GM18951 (cell line): ENCODE data around the gene ATXN3L.
"Not testable (repeated sequence)": the region's sequence is repeated elsewhere in the genome, so short reads cannot be mapped to it uniquely, and the experiment has no call there.

Experiments used
- POLR2A ChIP-seq: IDR thresholded peaks from 4 replicates; pipeline ENCODE4 v1.6.1; 2011; ENCODE audit warnings: mild to moderate bottlenecking; ENCODE audit not compliant: insufficient read length, insufficient read depth; ENCODE audit errors: extremely low read depth
- in situ Hi-C: fragments of 300-500 bp; cut with MboI; formaldehyde crosslinking; loops from one replicate; pipeline ENCODE4 v1.12.0; 2022; ENCODE audit warnings: low sequenced_read_pairs, mixed read lengths, inconsistent platforms; ENCODE audit not compliant: unreplicated experiment

Gene ATXN3L

DNA sequence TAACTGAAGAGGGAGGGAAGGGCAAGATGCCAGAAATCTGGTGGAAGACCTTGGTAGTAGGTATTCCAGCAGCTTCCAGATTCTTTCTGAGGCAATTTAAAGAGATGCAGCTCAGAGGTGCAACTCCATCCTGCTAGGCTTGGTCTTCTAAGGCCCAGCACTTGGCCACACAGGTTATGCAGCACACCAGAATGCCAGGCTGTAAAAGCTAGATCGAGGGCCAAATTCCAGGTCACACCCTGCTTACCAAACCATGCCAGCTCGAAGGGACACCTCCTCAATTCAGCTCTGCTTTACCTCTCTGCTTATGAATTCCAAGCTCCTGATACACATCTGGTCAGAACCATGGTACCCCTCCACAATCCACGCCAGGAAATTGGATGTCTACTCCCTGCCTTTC lies 19.8 kb upstream of the ATXN3L start:
- in situ Hi-C loops: no loop called here
- TF ChIP-seq POLR2A: no peak

DNA sequence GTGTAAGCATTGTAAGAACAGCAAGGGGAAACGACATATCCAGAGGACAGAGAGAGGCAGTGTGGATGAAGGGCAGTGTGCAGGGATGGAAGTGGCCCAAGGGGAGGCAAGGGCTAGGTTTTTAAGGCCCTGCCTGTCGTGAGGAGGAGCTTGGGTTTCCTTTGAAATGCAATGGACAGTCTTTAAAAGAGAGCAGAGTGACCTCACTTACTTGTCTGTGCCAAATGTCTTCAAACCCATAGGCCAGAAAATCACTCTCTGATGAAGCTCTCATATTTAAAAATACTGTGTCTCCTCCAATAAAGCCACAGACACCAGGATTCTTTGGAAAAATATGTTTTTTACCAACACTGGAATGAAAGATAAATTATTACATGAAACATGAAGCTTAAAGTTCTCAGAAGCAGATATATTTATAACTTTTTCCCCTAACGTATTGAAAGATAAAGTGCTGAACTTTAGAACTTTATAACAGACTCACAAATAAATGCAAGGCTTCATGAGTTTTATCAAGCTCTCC lies 19.2 kb upstream of the ATXN3L start:
- no peak for TF ChIP-seq POLR2A
- in situ Hi-C loops: no loop called here

DNA sequence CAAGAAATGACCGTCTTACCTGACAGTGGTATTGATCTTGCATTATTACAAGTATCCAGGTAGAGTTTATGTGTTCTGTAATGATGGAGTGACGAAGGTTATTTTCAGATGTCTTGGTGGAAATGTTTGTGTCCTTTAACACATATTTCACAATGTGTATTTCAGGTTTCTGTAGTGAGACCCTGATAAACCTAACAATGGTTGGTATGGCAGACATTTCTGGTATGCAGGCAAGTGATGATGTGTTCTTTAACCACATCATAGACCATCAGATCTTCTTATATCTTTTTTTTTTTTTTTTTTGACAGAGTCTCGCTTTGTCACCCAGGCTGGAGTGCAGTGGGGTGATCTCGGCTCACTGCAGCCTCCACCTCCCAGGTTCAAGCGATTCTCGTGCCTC lies 14.6 kb upstream of the ATXN3L start:
- TF ChIP-seq POLR2A: no peak
- in situ Hi-C loops: no loop called here

DNA sequence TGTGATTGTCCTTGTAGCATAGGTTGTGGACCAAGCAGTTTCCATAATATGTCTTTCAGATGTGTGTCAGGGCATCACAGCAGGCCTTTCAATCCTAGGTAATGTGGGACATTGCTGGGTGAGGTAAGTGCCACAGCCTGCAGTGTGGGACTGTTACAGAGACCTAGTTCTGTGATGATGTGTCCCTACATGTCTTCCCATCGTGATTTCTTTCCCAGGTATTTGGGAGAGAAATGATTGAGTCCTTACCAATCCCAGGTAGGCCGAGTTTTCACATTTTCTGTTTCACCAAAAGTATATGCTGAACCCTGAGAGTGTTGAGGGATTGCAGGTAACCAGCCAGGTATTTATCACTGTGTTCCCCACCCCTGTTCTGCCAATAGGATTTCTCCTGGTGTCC lies 10.6 kb upstream of the ATXN3L start:
- no peak for TF ChIP-seq POLR2A
- in situ Hi-C loops: no loop called here

DNA sequence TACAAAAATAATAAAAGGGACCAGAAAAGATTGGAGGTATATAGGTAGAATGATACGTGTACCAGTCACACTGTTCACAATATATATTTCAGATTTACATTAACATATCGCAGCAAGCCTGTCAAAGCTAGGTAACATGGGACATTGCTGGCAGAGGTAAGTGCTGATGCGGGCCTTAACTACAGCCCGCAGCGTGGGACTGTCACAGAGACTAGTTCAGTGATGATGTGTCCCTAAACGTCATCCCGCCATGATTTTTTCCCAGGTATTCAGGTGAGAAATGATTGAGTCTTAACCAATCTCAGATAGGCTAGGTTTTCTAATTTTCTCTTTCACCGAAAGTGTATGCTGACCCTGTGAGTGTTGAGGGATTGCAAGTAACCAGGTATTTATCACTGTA lies 7.8 kb upstream of the ATXN3L start:
- no peak for TF ChIP-seq POLR2A

DNA sequence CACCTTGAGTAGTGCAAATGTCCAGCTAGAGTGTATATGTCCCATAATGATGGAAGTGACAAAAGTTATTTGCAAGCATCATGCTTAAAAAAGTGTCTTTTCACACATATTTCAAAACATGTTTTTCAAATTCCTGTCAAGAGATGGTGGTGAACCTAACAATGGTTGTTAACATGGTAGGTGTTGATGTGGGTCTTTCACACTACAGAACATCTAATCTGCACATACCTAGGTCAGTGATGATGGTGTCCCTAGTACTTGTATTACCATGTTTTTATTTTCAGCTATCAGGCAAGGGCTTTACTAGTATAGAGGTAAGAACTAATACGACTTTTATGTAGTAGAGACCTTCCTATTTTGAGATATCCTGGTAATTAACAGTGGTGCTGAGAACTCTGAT lies 3.4 kb upstream of the ATXN3L start:
- in situ Hi-C loops: no loop called here
- no peak for TF ChIP-seq POLR2A

More for the DNA sequence above, 7.8 kb upstream of the ATXN3L start:
- in situ Hi-C loops: no loop called here

DNA sequence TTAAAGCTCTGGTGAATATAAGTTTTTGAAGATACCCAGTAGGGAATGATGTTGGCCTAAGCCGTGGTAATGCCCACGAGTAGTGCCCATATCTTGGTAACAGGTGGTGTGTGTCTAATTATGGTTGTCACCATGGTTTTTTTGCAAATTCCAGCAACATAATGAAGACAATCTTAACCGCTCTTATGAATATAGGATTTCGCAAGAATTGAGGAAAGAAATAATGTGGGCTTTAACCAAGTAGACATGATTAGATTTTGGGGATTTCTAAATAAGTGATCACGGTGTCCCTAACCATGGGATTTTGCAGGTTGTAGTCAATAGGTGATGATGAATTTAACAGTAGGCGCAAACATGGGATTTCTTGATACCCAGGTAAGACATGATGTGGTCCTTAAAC lies 2.5 kb downstream of the ATXN3L start:
- in situ Hi-C loops: no loop called here
- no peak for TF ChIP-seq POLR2A

DNA sequence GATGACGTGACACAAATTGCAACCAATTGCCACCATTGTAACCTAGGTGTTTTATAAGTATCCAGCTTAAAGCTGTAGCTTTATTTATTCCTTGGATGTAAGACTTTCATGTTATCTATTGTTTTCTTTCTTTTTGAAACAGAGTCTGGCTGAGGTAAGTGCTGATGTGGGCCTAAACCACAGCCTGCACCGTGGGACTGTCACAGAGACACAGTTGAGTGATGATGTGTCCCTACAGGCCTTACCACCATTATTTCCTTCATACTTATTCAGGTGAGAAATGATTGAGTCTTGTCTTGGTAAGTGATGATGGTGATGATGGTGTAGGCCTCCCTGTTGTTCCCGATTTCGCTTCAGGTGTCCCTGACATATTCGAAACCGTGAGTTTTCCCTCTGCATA lies 8.3 kb downstream of the ATXN3L start:
- in situ Hi-C loops: no loop called here
- no peak for TF ChIP-seq POLR2A

DNA sequence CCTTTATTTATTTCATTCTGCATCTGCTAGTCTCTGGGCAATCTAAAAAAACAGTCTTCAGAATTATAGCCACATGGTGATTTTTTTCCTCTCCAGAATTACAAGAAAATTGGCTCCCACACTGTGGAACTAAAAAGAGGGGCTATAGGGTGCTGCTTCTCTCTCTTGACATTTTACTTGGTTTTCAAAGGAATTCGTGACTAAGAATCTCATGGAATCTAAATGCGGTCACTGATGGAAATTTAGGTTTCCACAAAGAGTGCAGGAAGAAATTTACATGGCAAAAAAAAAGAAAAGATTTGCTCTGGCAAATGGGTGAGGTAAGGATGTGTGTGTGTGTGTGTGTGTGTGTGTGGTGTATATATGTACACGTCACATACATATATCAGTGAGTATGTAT lies 10.2 kb downstream of the ATXN3L start:
- no peak for TF ChIP-seq POLR2A
- in situ Hi-C loops: no loop called here

DNA sequence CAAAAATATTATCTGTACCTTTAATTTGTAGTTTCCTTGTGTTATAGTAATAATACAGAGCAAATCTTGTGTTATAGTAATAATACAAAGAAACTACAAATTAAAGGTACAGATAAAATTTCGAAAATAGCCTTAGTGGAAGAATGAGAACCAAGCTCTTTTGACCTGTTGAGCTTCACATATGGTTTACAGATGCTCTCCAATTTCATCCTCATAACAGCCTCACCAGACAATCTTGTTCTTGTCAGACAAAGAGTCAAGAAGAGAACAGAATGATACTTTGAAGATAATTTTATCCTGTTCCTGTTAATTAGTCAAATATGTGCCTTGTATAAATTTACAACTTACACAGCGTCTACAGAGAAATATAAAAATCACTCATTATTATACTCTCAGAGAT lies 12.8 kb downstream of the ATXN3L start:
- no peak for TF ChIP-seq POLR2A
- in situ Hi-C loops: no loop called here

DNA sequence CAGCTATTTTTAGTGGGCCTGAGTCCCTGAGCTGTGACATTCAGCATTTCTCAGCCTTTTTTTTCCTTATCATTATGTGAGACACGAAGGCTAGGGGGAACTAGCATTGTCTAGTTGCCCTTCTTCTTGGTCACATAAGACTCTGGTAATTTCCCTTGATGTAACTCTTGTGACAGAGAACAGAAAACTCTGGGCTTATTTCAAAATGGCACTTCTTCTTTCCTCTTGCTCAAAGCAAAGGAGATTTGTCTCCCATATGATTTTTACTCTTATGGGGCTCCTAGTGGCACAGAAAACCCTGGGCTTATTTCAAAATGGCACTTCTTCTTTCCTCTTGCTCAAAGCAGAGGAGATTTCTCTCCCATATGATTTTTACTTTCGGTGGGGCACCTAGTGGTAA lies 14.7 kb downstream of the ATXN3L start:
- in situ Hi-C loops: no loop called here
- no peak for TF ChIP-seq POLR2A

DNA sequence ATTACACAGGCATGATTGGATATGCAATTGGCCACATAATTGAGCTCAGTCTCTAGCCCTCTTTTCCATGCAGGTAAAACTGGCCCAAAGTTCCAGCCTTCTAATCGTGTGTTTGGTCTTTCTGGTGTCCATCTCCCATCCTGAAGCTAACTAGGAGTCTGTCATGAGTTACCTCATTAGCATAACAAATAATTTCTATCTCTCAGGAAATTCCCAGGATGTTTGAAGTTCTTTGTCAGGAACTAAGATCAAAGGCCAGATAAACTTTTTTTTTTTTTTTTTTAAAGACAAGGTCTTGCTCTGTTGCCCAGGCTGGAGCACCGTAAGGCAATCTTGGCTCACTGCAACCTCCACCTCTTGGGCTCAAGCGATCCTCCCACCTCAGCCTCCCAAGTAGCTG lies 15.8 kb downstream of the ATXN3L start:
- in situ Hi-C loops: no loop called here

DNA sequence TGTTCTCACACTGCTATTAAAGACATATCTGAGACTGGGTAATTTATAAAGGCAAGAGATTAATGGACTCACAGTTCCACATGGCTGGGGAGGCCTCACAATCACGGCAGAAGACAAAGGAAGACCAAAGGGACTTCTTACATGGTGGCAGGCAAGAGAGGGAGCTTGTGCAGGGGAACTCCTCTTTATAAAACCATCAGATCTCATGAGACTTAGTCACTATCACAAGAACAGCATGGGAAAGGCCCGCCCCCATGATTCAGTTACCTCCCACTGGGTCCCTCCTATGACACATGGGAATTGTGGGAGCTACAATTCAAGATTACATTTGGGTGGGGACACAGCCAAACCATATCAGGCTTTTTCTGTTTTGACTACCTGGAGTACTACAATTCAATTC lies 16.6 kb downstream of the ATXN3L start:
- in situ Hi-C loops: not testable (repeated sequence)

More for the DNA sequence above, 15.8 kb downstream of the ATXN3L start:
- no peak for TF ChIP-seq POLR2A

DNA sequence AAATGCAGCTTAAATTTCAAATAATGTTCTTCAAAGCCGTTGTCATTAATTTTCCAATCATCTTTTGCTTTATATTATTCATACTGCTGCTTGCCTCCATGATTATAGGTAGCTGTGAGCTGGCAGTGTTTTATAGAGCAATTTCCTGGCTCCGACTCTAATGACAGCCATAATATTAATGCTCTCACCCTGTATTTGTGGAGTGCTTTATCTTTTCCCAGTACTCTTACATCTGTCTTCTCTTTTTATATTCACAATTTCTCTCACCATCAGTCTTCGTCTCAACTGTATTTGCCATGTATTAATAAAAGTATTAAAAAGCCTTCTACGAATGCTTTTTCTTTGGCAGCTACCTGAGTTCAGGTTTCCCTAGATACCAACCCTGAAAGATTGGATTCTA lies 21.0 kb downstream of the ATXN3L start:
- TF ChIP-seq POLR2A: no peak
- in situ Hi-C loops: no loop called here

DNA sequence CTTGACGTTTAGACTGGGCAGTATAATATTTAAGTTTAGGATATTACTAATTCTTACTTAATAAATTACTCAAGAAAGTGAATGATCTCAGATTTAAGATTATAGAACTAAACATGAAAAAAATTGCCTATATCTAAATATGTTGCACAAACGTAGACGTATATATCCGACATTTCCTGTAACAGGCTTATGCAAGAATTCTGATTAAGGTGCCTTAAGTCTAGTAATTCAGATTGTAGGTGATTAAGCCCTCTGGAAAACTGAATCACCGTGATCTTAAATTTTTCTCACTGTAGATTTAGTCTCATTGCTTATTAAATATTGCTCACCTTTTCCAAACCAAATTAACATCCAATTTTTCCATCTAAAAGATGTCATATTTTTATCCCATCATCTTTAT lies 24.0 kb downstream of the ATXN3L start:
- in situ Hi-C loops: no loop called here
- no peak for TF ChIP-seq POLR2A
